Testis (tissue), 2 donors: ENCODE measurements around the gene KNG1.

Experiments used
- CTCF ChIP-seq, 3 experiments: fragments of 450-650 bp in 2 of 3; fragments of 200-600 bp in 1 of 3; sonication (generic) in 1 of 3; IDR thresholded peaks; one replicate each; pipeline ENCODE4 v1.5.1; 2016 to 2019; ENCODE audit warnings: antibody characterized with exemption in 3 of 3, mild to moderate bottlenecking in 2 of 3, moderate library complexity in 1 of 3
- POLR2A ChIP-seq: fragments of 450-650 bp; IDR thresholded peaks from one replicate; pipeline ENCODE4 v1.6.1; 2017; ENCODE audit warnings: antibody characterized with exemption, mild to moderate bottlenecking, moderate library complexity

- TF ChIP-seq POLR2A: no peak
- TF ChIP-seq CTCF (IDR thresholded peaks at IDR 0.05): no peak
Observed at GRCh38 chr3:186772701-186773417, 55.7 kb downstream of the KNG1 start.
